H1 (cell line): ENCODE measurements around the gene TRPC1. TPM values are rescaled to one million over a fixed set of nuclear protein-coding genes. Genes with fewer than 3 reads are reported as not detected.

ENCODE experiments used
- CTCF ChIA-PET: fragments of 300-600 bp; sonication (Branson Sonifier 250); formaldehyde crosslinking; loops from one replicate; lab custom pipeline; 2021; ENCODE audit not compliant: partially characterized antibody; lab: Charles Lee
- POLR2A ChIA-PET: fragments of 300-600 bp; sonication (Branson Sonifier 250); formaldehyde crosslinking; loops from one replicate; lab custom pipeline; 2021; ENCODE audit warnings: inconsistent platforms; ENCODE audit not compliant: partially characterized antibody; lab: Charles Lee
- DNase-seq, 2 experiments: peaks; one replicate each; pipeline versions ENCODE4 v3.0.0 to v3.0.0-alpha.2; 2010 to 2022; ENCODE audit warnings: low spot score in 2 of 2, low read depth in 1 of 2, mixed read lengths in 1 of 2
- FAIRE-seq: peaks from 2 replicates; lab custom pipeline; 2011; peaks lifted over from hg19 to GRCh38; lab: Jason Lieb, UNC
- H2AFZ ChIP-seq: 2 replicates; pipeline ENCODE4 v1.8.1; 2012; ENCODE audit warnings: low read length, inconsistent platforms
- H2AK5ac ChIP-seq: 2 replicates; pipeline ENCODE4 v1.6.1; 2013; ENCODE audit warnings: low read depth, low read length
- H2BK120ac ChIP-seq: replicated peaks from 2 replicates; pipeline ENCODE3; 2013; ENCODE audit warnings: low read depth, low read length, inconsistent platforms
- H2BK12ac ChIP-seq: 2 replicates; pipeline ENCODE4 v1.6.1; 2013; ENCODE audit warnings: low read depth, low read length
- H2BK15ac ChIP-seq: 2 replicates; pipeline ENCODE4 v1.6.1; 2013; ENCODE audit warnings: low read length
- H2BK20ac ChIP-seq: 2 replicates; pipeline ENCODE4 v1.6.1; 2013; ENCODE audit warnings: low read length
- H2BK5ac ChIP-seq: 2 replicates; pipeline ENCODE4 v1.6.1; 2013; ENCODE audit warnings: low read depth, low read length
- H3K14ac ChIP-seq: 2 replicates; pipeline ENCODE4 v1.6.1; 2013; ENCODE audit warnings: inconsistent platforms; ENCODE audit not compliant: insufficient read length
- H3K18ac ChIP-seq: 2 replicates; pipeline ENCODE4 v1.6.1; 2013; ENCODE audit warnings: low read length; ENCODE audit errors: extremely low read depth
- H3K23ac ChIP-seq: 2 replicates; pipeline ENCODE4 v1.6.1; 2013; ENCODE audit warnings: inconsistent platforms; ENCODE audit not compliant: insufficient read length
- H3K23me2 ChIP-seq: 2 replicates; pipeline ENCODE4 v1.6.1; 2013; ENCODE audit warnings: low read depth, low read length
- H3K27ac ChIP-seq: 2 replicates; pipeline ENCODE4 v1.6.1; 2011; ENCODE audit warnings: low read depth, low read length, inconsistent platforms
- H3K27me3 ChIP-seq, 4 experiments: replicated peaks in 1 of 4; 1 replicate in 1 of 4; 2 replicates in 3 of 4; pipeline versions ENCODE4 v1.6.1 to v1.8.1; 2011 to 2013; ENCODE audit warnings: low read length in 3 of 4, mild to moderate bottlenecking in 3 of 4, inconsistent platforms in 2 of 4, mixed read lengths in 2 of 4, moderate library complexity in 1 of 4; ENCODE audit not compliant: control insufficient read depth in 3 of 4, insufficient read depth in 3 of 4; ENCODE audit errors: extremely low read depth in 1 of 4
- H3K36me3 ChIP-seq, 4 experiments: 2 replicates each; pipeline versions ENCODE4 v1.6.1 to v1.8.1; 2011 to 2013; ENCODE audit warnings: mild to moderate bottlenecking in 4 of 4, low read length in 3 of 4, moderate library complexity in 2 of 4, control low read depth in 1 of 4, inconsistent platforms in 1 of 4; ENCODE audit not compliant: insufficient read depth in 4 of 4, control insufficient read depth in 2 of 4
- H3K4ac ChIP-seq: replicated peaks from 2 replicates; pipeline ENCODE3; 2013; ENCODE audit warnings: low read length, low read depth, mixed read lengths, inconsistent platforms; ENCODE audit not compliant: insufficient read length
- H3K4me1 ChIP-seq, 4 experiments: replicated peaks in 1 of 4; 1 replicate in 1 of 4; 2 replicates in 3 of 4; pipeline versions ENCODE4 v1.6.1 to v1.8.1; 2011 to 2013; ENCODE audit warnings: low read length in 3 of 4, inconsistent platforms in 2 of 4, mixed read lengths in 1 of 4; ENCODE audit not compliant: insufficient read depth in 4 of 4, control insufficient read depth in 3 of 4
- H3K4me2 ChIP-seq, 2 experiments: 2 replicates each; pipeline versions ENCODE4 v1.6.1 to v1.8.1; 2011 to 2013; ENCODE audit warnings: low read depth in 2 of 2, low read length in 2 of 2, control low read depth in 1 of 2, inconsistent platforms in 1 of 2, mild to moderate bottlenecking in 1 of 2; ENCODE audit not compliant: insufficient read depth in 1 of 2
- H3K4me3 ChIP-seq, 4 experiments: fragments of 200-600, 300-600 bp in 1 of 4; sonication (generic), shearing (Covaris generic), sonication (Bioruptor Twin) in 1 of 4; 2 replicates each; pipeline versions ENCODE4 v1.5.1 to v1.8.1; 2011 to 2016; ENCODE audit warnings: low read length in 4 of 4, low read depth in 3 of 4, control low read depth in 2 of 4, inconsistent platforms in 2 of 4, mild to moderate bottlenecking in 2 of 4, mixed read lengths in 1 of 4, moderate library complexity in 1 of 4; ENCODE audit not compliant: insufficient read depth in 2 of 4; ENCODE audit errors: extremely low read depth in 1 of 4
- H3K56ac ChIP-seq: replicated peaks from 2 replicates; pipeline ENCODE3; 2013; ENCODE audit warnings: low read depth, mild to moderate bottlenecking, mixed read lengths, low read length, inconsistent platforms; ENCODE audit not compliant: insufficient read length
- H3K79me1 ChIP-seq: 2 replicates; pipeline ENCODE4 v1.6.1; 2013; ENCODE audit warnings: low read depth, low read length, control low read depth
- H3K79me2 ChIP-seq, 2 experiments: 2 replicates each; pipeline versions ENCODE4 v1.6.1 to v1.8.1; 2012 to 2013; ENCODE audit warnings: low read length in 2 of 2, mild to moderate bottlenecking in 2 of 2, inconsistent platforms in 1 of 2; ENCODE audit not compliant: insufficient read depth in 2 of 2, control insufficient read depth in 1 of 2
- H3K9ac ChIP-seq, 4 experiments: replicated peaks in 1 of 4; 1 replicate in 1 of 4; 2 replicates in 3 of 4; pipeline versions ENCODE4 v1.6.1 to v1.8.1; 2011 to 2013; ENCODE audit warnings: low read depth in 3 of 4, low read length in 3 of 4, control low read depth in 2 of 4, mild to moderate bottlenecking in 2 of 4, moderate library complexity in 2 of 4, inconsistent platforms in 1 of 4; ENCODE audit errors: extremely low read depth in 1 of 4
- H3K9me3 ChIP-seq, 2 experiments: 2 replicates each; pipeline versions ENCODE4 v1.6.1 to v1.8.1; 2012 to 2013; ENCODE audit warnings: mild to moderate bottlenecking in 2 of 2, moderate library complexity in 2 of 2, control low read depth in 1 of 2, inconsistent platforms in 1 of 2, low read depth in 1 of 2, low read length in 1 of 2, mixed read lengths in 1 of 2; ENCODE audit not compliant: insufficient read depth in 2 of 2
- H4K20me1 ChIP-seq, 2 experiments: replicated peaks in 1 of 2; 2 replicates each; pipeline versions ENCODE3 to v1.8.1; 2011 to 2013; ENCODE audit warnings: inconsistent platforms in 2 of 2, low read length in 2 of 2, mild to moderate bottlenecking in 1 of 2; ENCODE audit not compliant: insufficient read depth in 2 of 2, control insufficient read depth in 1 of 2
- H4K5ac ChIP-seq: 2 replicates; pipeline ENCODE4 v1.6.1; 2013; ENCODE audit warnings: low read length, low read depth, mixed read lengths, inconsistent platforms; ENCODE audit not compliant: insufficient read length
- H4K8ac ChIP-seq: 2 replicates; pipeline ENCODE4 v1.8.0; 2013; ENCODE audit warnings: mild to moderate bottlenecking, moderate library complexity, low read length, inconsistent platforms; ENCODE audit not compliant: insufficient read depth; ENCODE audit errors: extremely low read depth
- H4K91ac ChIP-seq: replicated peaks from 2 replicates; pipeline ENCODE3; 2013; ENCODE audit warnings: low read length, mixed read lengths, inconsistent platforms; ENCODE audit not compliant: insufficient read length
- CTCF ChIP-seq, 3 experiments: IDR thresholded peaks; 1 replicate in 2 of 3; 2 replicates in 1 of 3; pipeline versions ENCODE4 v1.5.1 to v1.6.1; 2011; ENCODE audit warnings: low read length in 3 of 3, mild to moderate bottlenecking in 3 of 3, inconsistent platforms in 2 of 3, low read depth in 1 of 3, moderate library complexity in 1 of 3; ENCODE audit not compliant: insufficient read depth in 1 of 3; ENCODE audit errors: control extremely low read depth in 1 of 3
- GABPA ChIP-seq: IDR thresholded peaks from 2 replicates; pipeline ENCODE4 v1.6.1; 2011; ENCODE audit warnings: mild to moderate bottlenecking, low read length, moderate library complexity, borderline replicate concordance; ENCODE audit not compliant: insufficient read depth
- HDAC6 ChIP-seq: IDR thresholded peaks from one replicate; pipeline ENCODE4 v1.7.1; 2012; ENCODE audit warnings: low read depth, mild to moderate bottlenecking, inconsistent platforms, low read length, moderate library complexity
- PHF8 ChIP-seq: fragments of 200-600 bp; sonication (generic); conservative IDR thresholded peaks from 2 replicates; pipeline ENCODE4 v1.7.1; 2012; ENCODE audit warnings: low read depth, mild to moderate bottlenecking, inconsistent platforms, low read length, moderate library complexity
- RAD21 ChIP-seq, 2 experiments: IDR thresholded peaks in 1 of 2; conservative IDR thresholded peaks in 1 of 2; 2 replicates each; pipeline ENCODE4 v1.6.1; 2011; ENCODE audit warnings: low read depth in 2 of 2, low read length in 2 of 2, improper control_type of control experiment in 1 of 2, inconsistent platforms in 1 of 2, mild to moderate bottlenecking in 1 of 2, moderate library complexity in 1 of 2
- WGBS, 2 experiments: shearing (Covaris generic) in 1 of 2; methylation state at CpG; one replicate each; pipeline versions ENCODE4 v1.1.6 to v1.1.7; 2013 to 2015; ENCODE audit warnings: low lambda C conversion rate in 2 of 2, mixed read lengths in 2 of 2, inconsistent platforms in 1 of 2, low coverage in 1 of 2, missing lambda C conversion rate in 1 of 2; ENCODE audit not compliant: insufficient replicate concordance in 2 of 2, insufficient coverage in 1 of 2, insufficient read length in 1 of 2; ENCODE audit errors: extremely low coverage in 1 of 2, missing lambda C conversion rate in 1 of 2; 5-methylcytosine and 5-hydroxymethylcytosine counted together
- polyA plus RNA-seq, 7 experiments: library from polyadenylated mRNA; depleted of rRNA in 3 of 7; stranded (reverse) in 5 of 7; unstranded in 2 of 7; fragments of >200 nt in 5 of 7; fragments of 200-250 nt in 2 of 7; gene quantifications; 1 replicate in 5 of 7; 2 replicates in 1 of 7; 4 replicates in 1 of 7; pipeline versions ENCODE4 v1.2.1 to v1.2.3, GENCODE V29; 2011 to 2013; ENCODE audit warnings: missing spikeins in 2 of 7, mixed read lengths in 2 of 7
- total RNA-seq: library from RNA; stranded (reverse); fragmentation: NEBNext Ultra II Directional; extraction: Animal tissue kit (Norgen Biotek cat#: 25700); gene quantifications from 2 replicates; pipeline ENCODE4 v1.2.1, GENCODE V29; 2021

Gene TRPC1
- total and polyA plus RNA-seq, 2 of the 8 experiments (the other 6 are each of a cell fraction or from before 2014, with no cell fraction given) = 22.6 to 23.1 TPM

GRCh38 chr3:142857056-142857455, 133.2 kb downstream of the TRPC1 start:
- Histone ChIP-seq H3K79me1 (no peaks in the 10 kb centered on the region), H3K14ac (no peak overlapping the region), H3K9me3 (no peaks in the 10 kb centered on the region), H2AFZ (no peak overlapping the region), H4K8ac (no peak overlapping the region), H3K27ac (no peak overlapping the region), H2AK5ac (no peak overlapping the region), H2BK5ac (no peak overlapping the region), H3K27me3 (no peaks in the 10 kb centered on the region), H3K4me2 (no peak overlapping the region), H3K23me2 (no peaks in the 10 kb centered on the region), H3K4me1 (peaks cover 8 to 27% (median 20%) of the 10 kb centered on the region in 4 experiments), H2BK20ac (no peak overlapping the region), H3K36me3 (no peaks in the 10 kb centered on the region), H4K5ac (no peak overlapping the region), H4K91ac (no peak overlapping the region), H4K20me1 (no peaks in the 10 kb centered on the region), H3K9ac (peak overlapping the region in 1 of 4 experiments; percentile 37; a peak in 1 of 7 replicates), H3K56ac (no peak overlapping the region), H3K4me3 (no peak overlapping the region), H2BK15ac (no peak overlapping the region), H2BK12ac (no peak overlapping the region), H3K18ac (no peak overlapping the region), H2BK120ac (no peak overlapping the region), H3K23ac (no peak overlapping the region), H3K79me2 (no peaks in the 10 kb centered on the region), H3K4ac (no peak overlapping the region)
- CTCF ChIA-PET = interaction anchor here (0.5 to 6.9 kb wide), 22 partner anchors 10 to 137 kb away, joined by 3 to 56 read pairs (median 4); no protein-coding TSS in a partner anchor
- TF ChIP-seq CTCF (IDR thresholded peaks at IDR 0.05; ENCODE audit: control extremely low read depth in 1 of 3, insufficient read depth in 1 of 3, low read depth in 1 of 3, low read length in 3 of 3) = peak; percentile 74 to 97 (median 84)
- no peak for TF ChIP-seq GABPA
- no peak for TF ChIP-seq HDAC6
- TF ChIP-seq PHF8 = no peak
- peak; percentile 44 to 57 for TF ChIP-seq RAD21 (IDR thresholded peaks at IDR 0.05 in 1 of 2, conservative IDR thresholded peaks at IDR 0.05 in 1 of 2; ENCODE audit: low read depth in 2 of 2, low read length in 2 of 2)
- 72% methylated on average over 6 of the region's 6 CpGs; no CpG with 5 or more reads in 1 of the 2 experiments for WGBS, 2 experiments
- FAIRE-seq (peak; percentile 90), DNase-seq (no peak)
- POLR2A ChIA-PET = interaction anchor here (1.0 to 1.6 kb wide), 4 partner anchors 9 to 31 kb away, joined by 3 to 6 read pairs (median 4); no protein-coding TSS in a partner anchor
